ENCODE data around the gene MAD1L1. TPM values are rescaled to one million over a fixed set of nuclear protein-coding genes. Genes with fewer than 3 reads are reported as not detected.
"Not testable (repeated sequence)": the region's sequence is repeated elsewhere in the genome, so short reads cannot be mapped to it uniquely, and the experiment has no call there.

Gene MAD1L1
- total and polyA plus RNA-seq, 2 of the 8 experiments (the other 6 are each of a cell fraction or from before 2014, with no cell fraction given), result 40.4 to 44.6 TPM

- 88% methylated on average over 6 of the region's 6 CpGs; no CpG with 5 or more reads in 1 of the 2 experiments for WGBS, 2 experiments (ENCODE audit: extremely low coverage in 1 of 2, insufficient coverage in 1 of 2, insufficient read length in 1 of 2, insufficient replicate concordance in 2 of 2, low coverage in 1 of 2, low lambda C conversion rate in 2 of 2, missing lambda C conversion rate in 1 of 2)
- H3K27ac ChIP-seq (ENCODE audit: low read depth, low read length); H3K4ac ChIP-seq (replicated peaks; ENCODE audit: insufficient read length, low read depth, low read length); H3K23ac ChIP-seq (ENCODE audit: insufficient read length); H3K9ac ChIP-seq (replicated peaks in 1 of 4; ENCODE audit: extremely low read depth in 1 of 4, low read depth in 3 of 4, low read length in 3 of 4); H3K27me3 ChIP-seq (replicated peaks in 1 of 4; ENCODE audit: control insufficient read depth in 3 of 4, extremely low read depth in 1 of 4, insufficient read depth in 3 of 4, low read length in 3 of 4); H3K4me1 ChIP-seq (replicated peaks in 1 of 4; ENCODE audit: control insufficient read depth in 3 of 4, insufficient read depth in 4 of 4, low read length in 3 of 4); H3K18ac ChIP-seq (ENCODE audit: extremely low read depth, low read length); FAIRE-seq; H3K9me3 ChIP-seq (ENCODE audit: insufficient read depth in 2 of 2, low read depth in 1 of 2, low read length in 1 of 2); H3K79me1 ChIP-seq (ENCODE audit: low read depth, low read length); H3K4me2 ChIP-seq (ENCODE audit: insufficient read depth in 1 of 2, low read depth in 2 of 2, low read length in 2 of 2); H2AFZ ChIP-seq (ENCODE audit: low read length); H4K5ac ChIP-seq (ENCODE audit: insufficient read length, low read depth, low read length); H2BK12ac ChIP-seq (ENCODE audit: low read depth, low read length); H4K20me1 ChIP-seq (replicated peaks in 1 of 2; ENCODE audit: control insufficient read depth in 1 of 2, insufficient read depth in 2 of 2, low read length in 2 of 2); H3K36me3 ChIP-seq (ENCODE audit: control insufficient read depth in 2 of 4, insufficient read depth in 4 of 4, low read length in 3 of 4); H2BK120ac ChIP-seq (replicated peaks; ENCODE audit: low read depth, low read length); H3K23me2 ChIP-seq (ENCODE audit: low read depth, low read length); H2AK5ac ChIP-seq (ENCODE audit: low read depth, low read length); POLR2A ChIA-PET (ENCODE audit: partially characterized antibody); DNase-seq (ENCODE audit: low read depth in 1 of 2, low spot score in 2 of 2); H4K91ac ChIP-seq (replicated peaks; ENCODE audit: insufficient read length, low read length); H2BK15ac ChIP-seq (ENCODE audit: low read length); H3K56ac ChIP-seq (replicated peaks; ENCODE audit: insufficient read length, low read depth, low read length); H3K79me2 ChIP-seq (ENCODE audit: control insufficient read depth in 1 of 2, insufficient read depth in 2 of 2, low read length in 2 of 2); H4K8ac ChIP-seq (ENCODE audit: extremely low read depth, insufficient read depth, low read length); H2BK5ac ChIP-seq (ENCODE audit: low read depth, low read length); H2BK20ac ChIP-seq (ENCODE audit: low read length); H3K14ac ChIP-seq (ENCODE audit: insufficient read length); H3K4me3 ChIP-seq (ENCODE audit: extremely low read depth in 1 of 4, insufficient read depth in 2 of 4, low read depth in 3 of 4, low read length in 4 of 4): not testable (repeated sequence)
- CTCF ChIA-PET (ENCODE audit: partially characterized antibody), result interaction anchor here (0.8 kb wide), 1 partner anchor 19 kb away, joined by 3 read pairs; no protein-coding TSS in a partner anchor
Observed at GRCh38 chr7:1876641-1877040, 356.1 kb downstream of the MAD1L1 start.
